Dermis microvascular lymphatic vessel endothelial cell (primary cell): ENCODE results near the gene UNKL. TPM values are rescaled to one million over a fixed set of nuclear protein-coding genes. Genes with fewer than 3 reads are reported as not detected.
"Not testable (repeated sequence)": the region's sequence is repeated elsewhere in the genome, so short reads cannot be mapped to it uniquely, and the experiment has no call there.

Source experiments
- DNase-seq, 2 donors: peaks; one replicate each; pipeline versions ENCODE4 v3.0.0 to v3.0.0-alpha.2; 2010; ENCODE audit warnings: low read depth in 2 of 2
- total RNA-seq: library from RNA; depleted of rRNA; stranded (reverse); fragments of >200 nt; gene quantifications from 2 replicates; pipeline ENCODE4 v1.2.1, GENCODE V29; 2014

The UNKL gene
- total RNA-seq, 1 donor from 2014 or later, result 5.3 TPM

DNA sequence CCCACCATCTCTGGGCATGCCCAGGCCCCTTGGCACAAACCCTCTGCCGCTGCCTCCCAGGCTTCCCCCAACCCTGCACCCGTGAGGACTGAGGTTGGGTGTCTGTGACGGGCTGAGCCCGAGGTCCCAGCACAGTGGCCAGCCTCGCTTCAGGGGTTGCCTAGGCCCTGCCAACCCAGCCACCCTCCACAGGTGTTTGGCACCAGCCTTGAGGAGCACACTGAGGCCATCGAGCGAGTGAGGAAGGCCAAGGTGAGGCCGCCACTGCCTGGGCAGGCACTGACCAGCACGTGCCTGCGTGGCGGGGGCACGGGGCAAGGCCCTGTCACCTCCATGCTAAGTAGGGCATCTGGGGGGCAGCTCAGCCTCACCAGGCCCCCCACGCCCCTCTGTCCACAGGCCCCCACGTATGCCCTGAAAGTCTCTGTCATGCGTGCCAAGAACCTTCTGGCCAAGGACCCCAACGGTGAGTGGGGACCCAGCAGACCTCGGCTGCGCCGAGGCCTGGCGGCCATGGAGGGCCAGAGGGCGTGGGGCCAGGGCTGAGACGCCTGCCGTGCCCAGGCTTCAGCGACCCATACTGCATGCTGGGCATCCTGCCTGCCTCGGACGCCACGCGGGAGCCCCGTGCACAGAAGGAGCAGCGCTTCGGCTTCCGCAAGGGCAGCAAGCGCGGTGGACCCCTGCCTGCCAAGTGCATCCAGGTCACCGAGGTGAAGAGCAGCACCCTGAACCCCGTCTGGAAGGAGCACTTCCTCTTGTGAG, 73.6 kb downstream of the UNKL start:
- DNase-seq, result no peak

DNA sequence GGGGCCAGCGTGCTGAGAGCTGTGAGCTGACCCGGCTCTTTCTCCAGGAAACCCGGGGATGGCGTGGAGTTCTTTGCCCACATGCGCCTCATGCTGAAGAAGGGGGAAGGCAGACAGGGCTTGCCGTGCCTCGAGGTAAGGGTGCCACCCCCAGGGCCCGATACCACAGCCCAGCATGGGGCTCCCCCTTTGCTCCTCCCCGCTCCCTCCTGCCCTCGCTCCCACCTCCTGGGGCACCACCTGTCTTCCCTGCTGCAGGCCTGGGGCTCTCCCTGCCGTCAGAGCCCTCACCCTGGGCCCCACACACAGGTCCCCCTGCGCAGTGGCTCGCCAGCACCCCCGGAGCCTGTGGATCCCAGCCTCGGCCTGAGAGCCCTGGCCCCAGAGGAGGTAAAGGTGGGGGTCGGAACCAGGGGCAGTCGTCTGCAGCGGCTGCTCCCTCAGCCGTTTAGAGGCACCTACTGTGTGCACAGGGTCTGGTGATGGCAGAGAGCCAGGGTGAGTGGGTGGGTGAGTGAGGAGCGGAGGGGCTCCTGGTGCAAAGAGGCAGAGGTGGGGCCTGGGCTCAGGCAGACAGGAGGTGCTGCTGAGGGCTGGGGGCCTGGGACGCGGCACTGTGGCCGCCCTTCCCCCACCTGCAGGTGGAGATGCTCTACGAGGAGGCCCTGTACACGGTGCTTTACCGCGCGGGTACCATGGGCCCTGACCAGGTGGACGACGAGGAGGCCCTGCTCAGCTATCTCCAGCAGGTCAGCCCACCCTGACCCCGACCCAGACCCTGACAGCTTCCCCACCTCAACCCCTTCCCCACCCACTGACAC, 75.4 kb downstream of the UNKL start:
- DNase-seq, result no peak

GRCh38 chr16:1338119-1338730, 76.3 kb downstream of the UNKL start:
- peak in 1 of 2 donors; percentile 46 for DNase-seq

DNA sequence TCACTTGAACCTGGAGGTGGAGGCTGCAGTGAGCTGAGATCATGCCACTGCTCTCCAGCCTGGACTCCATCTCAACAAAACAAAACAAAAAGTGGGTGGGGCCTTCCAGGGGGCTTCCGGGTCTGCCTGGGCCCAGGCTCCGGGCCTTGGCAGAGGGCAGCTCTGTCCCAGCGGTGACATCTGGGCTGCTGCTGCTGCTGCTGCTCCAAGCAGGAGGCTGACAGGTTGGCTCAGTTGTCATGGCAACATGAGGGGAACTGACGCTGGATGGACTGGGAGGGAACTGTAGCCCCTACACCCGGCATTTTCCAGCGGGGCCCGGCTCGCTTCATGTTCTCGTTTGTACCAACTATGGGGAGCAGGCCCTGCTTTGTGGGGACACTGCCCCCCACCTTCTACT, 77.0 kb downstream of the UNKL start:
- no peak for DNase-seq

- no peak for DNase-seq
Measured at GRCh38 chr16:1336619-1337018, 77.9 kb downstream of the UNKL start.

DNA sequence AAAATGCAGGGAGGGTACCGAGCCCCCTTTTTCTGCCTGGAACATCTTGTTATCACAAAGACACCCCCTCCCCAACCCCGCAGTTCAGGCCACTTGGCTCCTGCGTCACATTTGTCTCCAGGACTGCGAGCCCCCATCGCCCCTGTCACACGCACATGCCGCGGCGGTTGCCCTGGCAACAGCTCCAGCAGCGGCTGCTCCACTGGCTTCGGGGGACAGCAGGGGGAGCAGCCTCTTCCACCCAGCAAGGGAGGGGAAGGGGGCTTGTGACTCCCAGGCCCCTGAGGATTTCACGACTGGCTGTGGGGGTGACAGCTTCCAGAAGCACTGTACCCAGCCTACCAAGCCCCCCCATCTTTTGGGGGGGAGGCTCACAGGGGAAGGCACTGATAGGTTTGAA, 78.5 kb downstream of the UNKL start:
- no peak for DNase-seq

DNA sequence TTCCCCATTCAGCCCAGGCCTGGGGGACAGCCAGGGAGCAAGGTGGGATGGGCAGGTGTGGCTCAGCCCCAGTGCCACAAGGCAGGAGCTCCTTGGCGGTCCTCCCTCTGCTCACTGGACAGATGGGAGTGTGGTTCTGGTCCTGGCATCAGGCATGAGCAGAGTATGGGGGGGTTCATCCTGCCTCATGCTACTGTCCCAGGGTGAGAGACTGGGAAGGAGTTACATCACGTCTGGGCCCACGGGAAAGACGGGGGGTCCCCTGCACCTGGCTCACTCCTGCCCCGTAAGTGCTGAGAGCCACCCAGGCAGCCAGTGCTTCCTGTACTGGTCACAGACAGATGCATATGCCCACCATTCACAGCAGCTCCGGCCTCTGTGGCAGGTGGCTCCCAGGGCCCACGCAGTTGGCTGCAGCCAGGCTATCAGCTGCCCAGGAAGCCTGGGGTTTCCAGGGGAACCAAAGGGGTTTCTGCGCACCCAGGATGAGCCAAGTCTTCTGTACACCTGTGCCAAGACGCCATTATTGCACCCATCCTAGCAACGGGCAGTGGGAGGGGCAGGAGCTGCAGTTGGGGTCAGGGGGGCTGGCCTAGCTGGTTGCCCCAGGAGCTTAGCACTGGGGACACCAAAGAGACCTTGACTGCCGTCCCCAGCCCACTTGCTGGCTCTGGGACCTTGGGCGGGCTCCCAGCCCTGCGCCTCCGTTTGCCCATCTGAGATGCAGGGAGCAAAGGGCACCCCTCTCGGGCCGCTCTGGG, 79.1 kb downstream of the UNKL start:
- DNase-seq, result no peak

DNA sequence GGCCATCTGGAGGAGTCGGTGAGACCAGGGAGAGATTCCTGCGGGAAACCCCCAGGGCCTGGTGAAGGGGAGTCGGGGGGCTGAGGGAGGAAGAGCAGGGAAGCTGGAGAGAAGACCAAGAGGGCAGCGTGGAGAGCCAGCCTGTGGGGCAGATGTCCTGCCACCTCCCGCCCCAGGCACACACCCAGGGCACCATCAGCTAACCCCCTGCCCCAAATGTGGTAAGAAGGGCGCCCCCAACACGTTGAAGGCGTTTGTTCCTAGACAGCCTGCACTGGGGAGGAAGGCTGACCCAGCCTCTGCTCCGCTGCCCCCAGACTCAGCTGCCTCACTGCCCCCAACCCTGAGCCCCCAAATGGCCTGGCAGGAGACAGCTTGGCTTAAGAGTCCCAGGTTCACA, 79.8 kb downstream of the UNKL start:
- no peak for DNase-seq

DNA sequence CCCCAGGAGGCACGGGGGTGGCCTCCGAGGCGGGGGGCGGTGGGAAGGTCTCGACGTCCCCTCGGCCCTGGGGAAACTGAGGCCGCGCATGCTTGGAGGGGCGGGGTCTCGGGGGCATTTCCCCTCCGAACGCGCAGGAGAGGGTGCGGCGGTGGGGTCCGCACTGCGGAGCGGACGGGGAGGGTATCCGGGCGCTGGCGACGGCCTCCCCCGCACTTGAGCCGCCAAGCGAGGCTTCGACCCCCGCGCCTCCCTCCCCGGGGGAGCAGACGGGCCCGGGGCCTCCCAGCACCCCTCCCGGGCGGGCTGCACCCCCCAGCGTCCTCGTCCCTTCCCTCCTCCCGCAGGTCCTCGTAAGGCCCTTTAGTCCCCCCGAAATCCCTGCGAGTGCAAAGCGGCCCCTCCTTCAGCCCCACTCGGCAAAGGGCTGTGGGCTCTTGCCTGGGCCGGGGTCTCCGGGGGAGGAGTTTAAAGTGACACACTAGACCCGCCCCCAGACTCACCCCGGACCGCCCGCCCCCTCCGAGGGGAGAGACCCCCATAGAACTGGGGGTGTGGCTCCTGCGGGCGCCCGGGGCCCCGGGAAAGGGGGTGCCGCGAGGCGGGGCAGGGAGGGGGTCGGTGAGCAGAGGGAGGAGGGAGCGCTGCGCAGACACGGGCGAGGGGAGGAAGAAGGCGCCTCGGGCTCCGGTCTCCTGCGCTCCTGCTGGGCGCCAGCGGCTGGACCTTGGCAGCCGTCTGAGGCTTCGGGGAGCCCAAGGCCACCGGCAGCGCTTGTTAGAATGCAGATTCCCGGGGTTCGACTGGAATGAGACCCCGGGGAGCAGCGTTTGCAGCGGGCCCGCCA, 80.4 kb downstream of the UNKL start:
- DNase-seq, result no peak

- DNase-seq, result peak in 1 of 2 donors; percentile 45
Measured at GRCh38 chr16:1333149-1333812, 81.2 kb downstream of the UNKL start, which contains the start of gene BAIAP3. TSS of gene BAIAP3 (plus strand) at chr16:1333645. CDS start at chr16:1338550, 4,905 bp downstream.

DNA sequence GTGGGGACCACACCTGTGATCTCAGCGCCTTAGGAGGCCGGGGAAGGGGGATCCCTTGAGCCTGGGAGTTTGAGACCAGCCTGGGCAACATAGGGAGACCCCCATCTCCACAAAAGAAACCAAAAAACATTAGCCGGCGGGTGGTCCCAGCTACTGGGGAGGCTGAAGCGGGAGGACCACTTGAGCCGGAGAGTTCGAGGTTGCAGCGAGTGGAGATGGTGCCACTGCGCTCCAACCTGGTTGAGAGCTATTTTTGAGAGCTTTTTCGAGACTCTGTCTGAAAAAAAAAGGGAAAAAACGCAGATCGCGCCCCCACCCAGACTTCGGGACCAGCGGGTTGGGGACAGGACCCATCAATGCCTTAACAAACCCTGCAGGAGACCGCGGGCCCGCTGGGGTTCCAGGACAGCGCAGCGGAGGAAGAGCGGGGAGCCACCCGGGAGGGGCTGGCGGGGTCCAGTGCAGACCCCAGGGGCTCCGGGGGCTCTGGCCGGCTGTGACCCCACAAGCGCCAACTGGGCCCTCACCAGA, 81.8 kb downstream of the UNKL start:
- DNase-seq, result no peak

DNA sequence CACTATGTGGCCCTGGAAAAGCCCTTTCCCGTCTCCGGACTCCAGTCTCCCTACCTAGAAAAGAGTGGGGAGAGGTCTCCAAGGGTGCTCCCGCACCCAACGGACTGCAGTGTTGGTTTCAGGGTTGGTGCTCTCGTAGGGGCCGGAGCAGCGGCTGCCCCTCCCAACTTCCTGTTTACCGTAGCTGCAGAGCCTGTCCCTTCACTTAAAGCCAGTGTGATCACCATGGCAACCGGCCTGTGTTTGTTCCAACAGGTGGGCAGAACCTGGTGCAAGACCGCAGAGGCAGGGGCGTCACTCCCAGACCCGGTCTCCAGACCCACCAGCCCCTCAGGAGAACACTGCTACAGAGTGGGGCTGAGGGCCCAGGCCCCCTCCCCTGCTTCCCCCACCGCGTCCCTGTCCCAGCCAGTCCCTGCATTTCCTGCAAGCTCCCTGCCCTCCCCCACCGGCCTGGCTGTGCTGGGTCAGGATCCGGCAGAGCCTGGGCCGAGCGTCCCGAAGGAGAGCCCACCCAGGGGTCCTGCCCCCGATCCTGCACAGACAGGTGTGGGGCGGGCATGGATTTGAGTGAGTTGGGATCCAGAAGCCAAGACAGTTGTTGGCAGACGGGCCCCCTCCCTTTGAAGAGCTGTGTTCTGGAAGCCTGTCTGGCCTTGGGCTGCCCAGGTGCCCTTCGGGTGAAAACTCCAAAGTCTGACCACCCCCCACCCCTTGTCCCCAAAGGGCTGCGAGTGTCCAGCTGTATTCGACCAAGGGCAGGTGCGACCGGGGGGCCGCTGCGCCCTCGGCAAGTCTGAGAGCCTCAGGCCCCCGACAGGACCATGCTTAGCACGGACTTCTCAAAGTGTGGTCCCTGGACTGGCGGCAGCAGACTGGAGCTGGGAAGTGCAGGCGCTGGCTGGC, 82.5 kb downstream of the UNKL start:
- DNase-seq, result peak; percentile 77 to 87

- no peak for DNase-seq
Measured at GRCh38 chr16:1330931-1331711, 83.4 kb downstream of the UNKL start.

GRCh38 chr16:1330260-1330914, 84.1 kb downstream of the UNKL start:
- no peak for DNase-seq

- DNase-seq, result not testable (repeated sequence)
Measured at GRCh38 chr16:1328961-1329360, 85.5 kb downstream of the UNKL start.

DNA sequence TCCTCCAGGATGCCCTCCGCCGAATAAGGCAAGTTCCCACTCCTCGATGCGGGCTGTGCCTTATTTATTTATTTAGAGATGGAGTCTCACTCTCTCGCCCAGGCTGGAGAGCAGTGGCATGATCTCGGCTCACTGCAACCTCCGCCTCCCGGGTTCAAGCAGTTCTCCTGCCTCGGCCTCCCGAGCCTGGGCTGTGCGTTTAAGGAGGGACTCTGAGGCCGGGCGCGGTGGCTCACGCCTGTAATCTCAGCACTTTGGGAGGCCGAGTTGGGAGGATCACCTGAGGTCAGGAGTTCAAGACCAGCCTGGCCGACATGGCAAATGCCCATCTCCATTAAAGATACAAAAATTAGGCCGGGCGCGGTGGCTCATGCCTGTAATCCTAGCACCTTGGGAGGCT, 86.4 kb downstream of the UNKL start:
- not testable (repeated sequence) for DNase-seq

DNA sequence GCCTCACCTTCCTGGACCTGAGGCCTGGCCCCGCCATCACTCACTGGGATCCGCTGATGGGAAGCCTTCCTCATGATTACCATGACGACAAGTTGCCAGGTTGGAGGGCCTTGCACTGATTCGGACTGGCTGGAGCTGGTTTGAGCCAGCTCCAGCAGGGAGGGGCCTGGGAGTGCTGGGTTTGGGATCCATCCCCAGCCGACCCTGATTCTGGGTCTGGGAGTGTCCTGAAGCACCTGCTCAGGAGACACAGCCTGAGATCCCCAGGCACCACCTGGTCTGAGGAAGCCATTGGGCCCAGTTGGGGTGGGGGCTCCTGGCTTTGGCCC, 86.9 kb downstream of the UNKL start:
- no peak for DNase-seq
